GM13976 (cell line): ENCODE data around the gene FHAD1.

ENCODE experiments used
- DNase-seq: peaks from one replicate; pipeline ENCODE4 v3.0.0; 2012; ENCODE audit warnings: low spot score
- in situ Hi-C: fragments of 300-500 bp; cut with MboI; formaldehyde crosslinking; loops from one replicate; pipeline ENCODE4 v1.12.0; 2022; ENCODE audit warnings: low sequenced_read_pairs, mixed read lengths, inconsistent platforms; ENCODE audit not compliant: unreplicated experiment
- TF ChIP-seq, protein P1 (sequence below): IDR thresholded peaks from 2 replicates; pipeline ENCODE4 v1.5.1; 2012; ENCODE audit warnings: borderline replicate concordance, mild to moderate bottlenecking; ENCODE audit not compliant: insufficient read depth; ENCODE audit errors: extremely low read depth, missing control alignments, control extremely low read depth

Gene FHAD1

DNA sequence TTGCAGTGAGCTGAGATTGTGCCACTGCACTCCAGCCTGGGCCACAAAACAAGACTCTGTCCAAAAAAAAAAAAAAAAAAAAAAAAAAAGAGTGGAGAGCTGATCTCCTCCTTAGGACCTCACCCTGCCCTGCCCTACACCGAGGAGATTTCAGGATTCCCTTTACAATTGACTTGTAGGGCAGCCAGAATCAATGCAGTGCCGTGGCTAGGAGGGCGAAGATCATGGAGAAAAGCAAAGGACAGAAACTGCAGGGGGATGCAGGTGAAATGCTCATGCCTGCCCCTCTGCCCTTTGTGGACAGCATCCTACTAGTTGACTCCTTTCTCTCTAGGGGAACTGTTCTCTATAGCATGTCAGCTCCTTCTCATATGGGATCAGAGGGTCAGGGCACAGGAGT lies 9.6 kb downstream of the FHAD1 start:
- in situ Hi-C loops = no loop called here
- no peak for DNase-seq
- TF ChIP-seq, protein P1, sequence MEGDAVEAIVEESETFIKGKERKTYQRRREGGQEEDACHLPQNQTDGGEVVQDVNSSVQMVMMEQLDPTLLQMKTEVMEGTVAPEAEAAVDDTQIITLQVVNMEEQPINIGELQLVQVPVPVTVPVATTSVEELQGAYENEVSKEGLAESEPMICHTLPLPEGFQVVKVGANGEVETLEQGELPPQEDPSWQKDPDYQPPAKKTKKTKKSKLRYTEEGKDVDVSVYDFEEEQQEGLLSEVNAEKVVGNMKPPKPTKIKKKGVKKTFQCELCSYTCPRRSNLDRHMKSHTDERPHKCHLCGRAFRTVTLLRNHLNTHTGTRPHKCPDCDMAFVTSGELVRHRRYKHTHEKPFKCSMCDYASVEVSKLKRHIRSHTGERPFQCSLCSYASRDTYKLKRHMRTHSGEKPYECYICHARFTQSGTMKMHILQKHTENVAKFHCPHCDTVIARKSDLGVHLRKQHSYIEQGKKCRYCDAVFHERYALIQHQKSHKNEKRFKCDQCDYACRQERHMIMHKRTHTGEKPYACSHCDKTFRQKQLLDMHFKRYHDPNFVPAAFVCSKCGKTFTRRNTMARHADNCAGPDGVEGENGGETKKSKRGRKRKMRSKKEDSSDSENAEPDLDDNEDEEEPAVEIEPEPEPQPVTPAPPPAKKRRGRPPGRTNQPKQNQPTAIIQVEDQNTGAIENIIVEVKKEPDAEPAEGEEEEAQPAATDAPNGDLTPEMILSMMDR = no peak

DNA sequence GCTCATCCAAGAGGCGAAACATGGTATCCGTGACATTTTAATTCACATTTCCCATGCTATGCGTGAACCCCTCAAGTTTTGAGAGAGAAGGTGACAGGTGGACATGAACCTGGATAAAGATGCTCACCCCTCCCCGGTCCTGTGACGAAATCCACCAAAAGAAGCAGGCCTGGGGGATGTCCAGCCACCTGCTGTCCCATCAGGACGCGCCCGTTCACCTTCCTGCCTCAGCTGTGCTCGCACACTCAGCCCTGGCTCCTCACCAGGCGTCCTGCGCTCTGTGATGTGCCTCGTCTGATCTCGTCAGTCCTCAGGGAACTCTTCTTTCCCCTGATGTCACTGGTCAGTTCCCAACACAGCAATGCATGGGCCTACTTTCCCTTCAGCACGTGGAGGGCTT lies 10.3 kb downstream of the FHAD1 start:
- TF ChIP-seq, protein P1 = no peak
- in situ Hi-C loops = no loop called here
- no peak for DNase-seq

DNA sequence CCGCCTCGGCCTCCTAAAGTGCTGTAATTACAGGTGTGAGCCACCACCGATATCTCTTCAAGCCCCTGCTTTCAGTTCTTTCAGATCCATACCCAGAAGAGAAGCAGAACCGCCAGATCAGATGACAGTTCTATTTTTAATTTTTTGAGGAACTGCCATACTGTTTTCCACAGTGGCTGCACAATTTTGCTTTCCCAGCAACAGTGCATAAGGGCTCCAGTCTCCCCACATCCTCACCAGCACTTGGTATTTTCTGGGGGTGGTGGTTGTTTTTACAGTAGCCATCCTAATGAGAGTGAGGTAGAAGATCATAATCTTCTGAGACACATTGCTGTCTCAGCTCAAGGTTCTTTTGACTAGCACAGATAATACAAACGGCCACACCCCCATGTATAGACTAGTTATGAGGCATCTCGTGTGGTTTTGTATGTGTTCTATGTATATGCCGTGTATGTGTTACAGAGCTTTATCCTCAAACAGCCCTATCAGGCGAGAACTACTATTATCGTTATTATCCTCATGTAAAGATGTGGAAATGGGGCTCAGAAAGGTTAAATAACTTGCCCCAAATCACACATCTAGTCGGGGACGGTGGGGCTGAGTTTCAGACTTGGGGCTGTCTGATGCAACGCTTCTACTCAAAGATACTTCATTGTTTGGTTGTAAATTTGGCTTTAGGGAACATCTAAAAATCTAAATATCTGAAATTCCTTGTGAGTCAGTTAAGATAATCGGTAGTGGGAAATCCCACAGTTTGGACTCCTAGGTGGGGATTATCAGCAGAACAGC lies 12.0 kb downstream of the FHAD1 start:
- TF ChIP-seq, protein P1 = no peak
- in situ Hi-C loops = no loop called here
- DNase-seq = no peak

DNA sequence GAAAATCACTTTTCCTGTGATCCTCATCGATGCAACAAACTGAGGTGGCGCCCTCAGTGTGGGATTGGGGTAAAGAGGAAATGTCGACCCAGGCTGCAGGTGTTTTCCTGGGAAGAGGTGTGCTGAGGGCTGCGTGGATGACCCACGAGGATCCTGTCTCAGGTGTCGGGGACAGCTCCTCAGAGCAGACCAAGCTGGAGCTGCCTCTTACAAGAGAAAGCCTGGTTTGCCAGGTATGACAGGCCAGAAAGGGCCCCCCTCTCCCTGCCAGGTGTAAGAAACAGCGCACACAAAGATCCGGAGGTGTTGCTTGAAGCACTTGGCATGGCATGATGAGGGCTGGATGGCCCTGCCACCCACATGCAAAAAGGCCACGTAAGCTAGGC lies 12.6 kb downstream of the FHAD1 start:
- in situ Hi-C loops = no loop called here
- TF ChIP-seq, protein P1 = no peak
- no peak for DNase-seq

DNA sequence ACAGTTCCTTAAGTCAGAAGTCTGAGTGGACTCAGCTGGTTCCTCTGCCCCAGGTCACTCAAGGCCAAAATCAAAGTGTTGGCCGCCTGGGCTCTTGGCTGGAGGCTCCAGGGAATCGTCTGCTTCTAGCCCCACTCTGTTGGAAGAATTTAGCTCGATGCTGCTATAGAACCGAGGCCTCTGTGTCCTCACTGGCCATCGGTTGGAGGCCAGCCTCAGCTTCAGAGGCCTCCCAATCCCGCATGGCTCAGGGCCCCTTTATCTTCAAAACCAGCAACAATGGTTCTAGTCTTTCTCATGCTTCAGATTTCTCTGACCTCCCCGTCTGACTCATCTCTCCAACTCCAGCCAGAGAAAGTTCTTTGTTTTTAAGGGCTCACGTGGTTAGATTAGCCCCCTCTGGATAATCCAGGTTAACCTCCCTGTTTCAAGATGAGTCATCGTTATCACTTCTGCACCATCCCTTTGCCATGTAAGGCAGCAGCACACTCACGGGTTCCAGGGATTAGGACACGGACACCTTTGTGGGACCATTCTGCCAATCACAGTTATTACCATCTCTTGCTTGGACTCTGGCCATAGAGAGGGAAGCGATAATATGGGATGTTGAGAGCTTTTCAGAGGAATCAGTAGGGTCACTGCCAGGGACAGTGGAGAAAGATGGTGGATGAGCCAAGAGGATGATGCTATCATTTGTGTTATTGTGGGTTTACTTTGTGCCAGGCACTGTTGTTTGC lies 13.6 kb downstream of the FHAD1 start:
- no peak for DNase-seq
- in situ Hi-C loops = no loop called here
- TF ChIP-seq, protein P1 = no peak

DNA sequence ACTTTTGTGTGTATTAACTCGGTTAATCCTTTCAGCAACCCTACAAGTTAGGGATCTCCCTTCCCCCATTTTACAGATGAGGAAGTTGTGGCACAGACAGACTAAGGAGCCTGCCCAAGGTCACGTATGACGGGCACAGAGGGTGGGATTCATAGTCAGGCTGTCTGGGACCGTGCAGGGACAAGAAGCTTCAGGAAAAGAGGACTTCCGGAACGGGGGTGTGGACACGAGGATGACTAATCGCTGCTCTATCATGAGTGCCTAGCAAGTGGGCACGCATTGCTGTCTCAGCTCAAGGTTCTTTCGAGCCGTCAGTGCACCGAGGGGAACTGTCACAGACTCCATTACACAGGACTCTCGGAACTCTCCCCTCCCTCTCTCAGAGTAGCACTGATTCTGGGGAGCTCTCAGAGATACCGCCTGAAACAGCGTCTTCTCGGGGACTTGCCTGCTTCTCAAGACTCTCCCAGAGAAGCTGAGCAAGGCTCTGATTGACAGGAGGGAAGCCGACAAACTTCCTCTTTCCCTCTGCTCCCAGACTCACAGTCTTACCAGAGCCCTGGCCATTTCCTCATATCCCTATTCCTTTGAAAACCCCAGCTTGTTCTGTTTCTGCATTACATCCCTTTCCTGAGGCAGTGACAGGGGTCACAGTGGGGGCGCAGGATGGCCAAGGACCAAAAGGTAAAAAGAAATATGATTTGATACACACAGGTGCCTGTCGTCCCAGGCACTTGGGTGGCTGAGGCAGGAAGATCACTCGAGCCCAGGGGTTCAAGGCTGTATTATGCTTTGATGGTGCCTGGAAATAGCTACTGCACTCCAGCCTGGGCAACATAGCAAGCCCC lies 14.4 kb downstream of the FHAD1 start:
- DNase-seq = peak; percentile 43
- in situ Hi-C loops = no loop called here
- TF ChIP-seq, protein P1 = no peak
